Smooth muscle cell of trachea (primary cell): ENCODE measurements around the gene ZNF576. TPM values are rescaled to one million over a fixed set of nuclear protein-coding genes. Genes with fewer than 3 reads are reported as not detected.

Experiments
- total RNA-seq: library from RNA; depleted of rRNA; stranded (reverse); fragments of >200 nt; gene quantifications from 2 replicates; pipeline ENCODE4 v1.2.1, GENCODE V29; 2014

The ZNF576 gene
- total RNA-seq, result 9.3 and 13.4 TPM in 2 replicates

GRCh38 chr19:43595999-43596841, at the start of gene ZNF576, which contains the start of gene IRGQ:
Gene ZNF576 (plus strand): TSS chr19:43596595. CDS start chr19:43597109, 514 bp downstream.
Gene IRGQ (minus strand): TSS chr19:43596134. CDS start chr19:43595338, 796 bp downstream.

GRCh38 chr19:43575156-43575950, 21.0 kb upstream of the ZNF576 start, which contains the start of the genes PINLYP and XRCC1:
Gene PINLYP (plus strand): TSS chr19:43575801. CDS start chr19:43577192, 1,391 bp downstream.
Gene XRCC1 (minus strand): TSS chr19:43575527. CDS start chr19:43575458, 69 bp downstream.

GRCh38 chr19:43611788-43612187, 15.4 kb downstream of the ZNF576 start, which contains the start of gene SRRM5:
Gene SRRM5 (plus strand): TSS chr19:43612088. CDS start chr19:43612122, 34 bp downstream.

GRCh38 chr19:43619262-43620060, 23.1 kb downstream of the ZNF576 start, which contains the start of gene ZNF428:
Gene ZNF428 (minus strand): TSS chr19:43619629. CDS start chr19:43614304, 5,325 bp downstream.

GRCh38 chr19:43639519-43640423, 43.4 kb downstream of the ZNF576 start, which contains the start of gene CADM4:
Gene CADM4 (minus strand): TSS chr19:43639850. CDS start chr19:43639790, 60 bp downstream.

Other genes with a start within 250 kb of the ZNF576 start
- under 0.01 and 0.17 TPM in 2 replicates for gene CD177, start 242.9 kb upstream of the ZNF576 start, total RNA-seq
- not detected in 2 replicates for gene TEX101, start 181.7 kb upstream of the ZNF576 start, total RNA-seq
- 0.17 and 0.44 TPM in 2 replicates for gene LYPD3, start 131.0 kb upstream of the ZNF576 start, total RNA-seq
- gene PHLDB3, start 91.8 kb upstream of the ZNF576 start, total RNA-seq, result 22.7 and 36.1 TPM in 2 replicates
- 118 and 122 TPM in 2 replicates for gene ETHE1, start 69.4 kb upstream of the ZNF576 start, total RNA-seq
- 0.29 and 0.66 TPM in 2 replicates for gene ZNF575, start 63.4 kb upstream of the ZNF576 start, total RNA-seq
- gene XRCC1, start 21.1 kb upstream of the ZNF576 start, total RNA-seq, result 13.9 and 21.7 TPM in 2 replicates
- 2.0 and 8.1 TPM in 2 replicates for gene PINLYP, start 20.8 kb upstream of the ZNF576 start, total RNA-seq
- 11.4 and 11.8 TPM in 2 replicates for gene IRGQ, start 461 bp upstream of the ZNF576 start, total RNA-seq
- gene SRRM5, start 15.5 kb downstream of the ZNF576 start, total RNA-seq, result 0.17 TPM in 1 of 2 replicates, not detected in the other
- 27.8 and 50.4 TPM in 2 replicates for gene ZNF428, start 23.0 kb downstream of the ZNF576 start, total RNA-seq
- gene CADM4, start 43.3 kb downstream of the ZNF576 start, total RNA-seq, result 3.8 and 11.6 TPM in 2 replicates
- 62.7 and 90.9 TPM in 2 replicates for gene PLAUR, start 73.6 kb downstream of the ZNF576 start, total RNA-seq
- under 0.01 TPM in 1 of 2 replicates, not detected in the other for gene IRGC, start 119.5 kb downstream of the ZNF576 start, total RNA-seq
- 8.6 and 9.3 TPM in 2 replicates for gene SMG9, start 158.4 kb downstream of the ZNF576 start, total RNA-seq
- 1.0 and 2.6 TPM in 2 replicates for gene KCNN4, start 184.4 kb downstream of the ZNF576 start, total RNA-seq
- gene LYPD5, start 205.9 kb downstream of the ZNF576 start, total RNA-seq, result 1.7 TPM in 1 of 2 replicates, not detected in the other
- gene ZNF283, start 230.7 kb downstream of the ZNF576 start, total RNA-seq, result 12.6 and 16.6 TPM in 2 replicates